IgD-negative memory B cell (primary cell): ENCODE measurements around the gene ARHGAP45. TPM values are rescaled to one million over a fixed set of nuclear protein-coding genes. Genes with fewer than 3 reads are reported as not detected.

ENCODE experiments used
- H3K27ac Mint-ChIP-seq, 3 donors: one replicate each; pipeline ENCODE4 v1.8.0; 2020 to 2022; ENCODE audit warnings: mild to moderate bottlenecking in 3 of 3, mixed read lengths in 3 of 3, moderate library complexity in 1 of 3
- H3K27me3 Mint-ChIP-seq: one replicate; pipeline ENCODE4 v1.8.0; 2021; ENCODE audit warnings: mixed read lengths
- H3K36me3 Mint-ChIP-seq: one replicate; pipeline ENCODE4 v1.8.0; 2020; ENCODE audit warnings: mild to moderate bottlenecking, mixed read lengths
- H3K4me1 Mint-ChIP-seq, 3 donors: one replicate each; pipeline ENCODE4 v1.8.0; 2020 to 2022; ENCODE audit warnings: mixed read lengths in 3 of 3, mild to moderate bottlenecking in 1 of 3
- H3K4me3 Mint-ChIP-seq, 4 donors: one replicate each; pipeline ENCODE4 v1.8.0; 2020 to 2022; ENCODE audit warnings: mild to moderate bottlenecking in 4 of 4, mixed read lengths in 4 of 4, moderate library complexity in 3 of 4
- H3K9me3 Mint-ChIP-seq, 3 donors: one replicate each; pipeline ENCODE4 v1.8.0; 2020 to 2021; ENCODE audit warnings: mixed read lengths in 3 of 3, mild to moderate bottlenecking in 1 of 3
- polyA plus RNA-seq: library from polyadenylated mRNA; unstranded; fragments of 300-500 nt; fragmentation: Illumina TruSeq; gene quantifications from one replicate; pipeline ENCODE4 v1.2.3, GENCODE V29; 2021

The ARHGAP45 gene
- polyA plus RNA-seq, 1 donor from 2014 or later, result 391 TPM

- Mint-ChIP-seq H3K4me3 (peak overlapping the region in 3 of 4 donors; percentile 70 to 89 (median 83)), H3K36me3 (peaks cover 7% of the 10 kb centered on the region), H3K27me3 (no peaks in the 10 kb centered on the region), H3K9me3 (no peaks in the 10 kb centered on the region), H3K27ac (peak overlapping the region in 1 of 3 donors; percentile 61), H3K4me1 (peaks cover 13 to 18% (median 14%) of the 10 kb centered on the region in 3 donors)
Observed at GRCh38 chr19:1057176-1057855, 9.7 kb upstream of the ARHGAP45 start.

GRCh38 chr19:1058112-1058511 is 8.9 kb upstream of the ARHGAP45 start:
- H3K36me3 Mint-ChIP-seq, result peaks cover 7% of the 10 kb centered on the region
- H3K4me3 Mint-ChIP-seq, result no peak overlapping the region
- no peaks in the 10 kb centered on the region for H3K27me3 Mint-ChIP-seq

DNA sequence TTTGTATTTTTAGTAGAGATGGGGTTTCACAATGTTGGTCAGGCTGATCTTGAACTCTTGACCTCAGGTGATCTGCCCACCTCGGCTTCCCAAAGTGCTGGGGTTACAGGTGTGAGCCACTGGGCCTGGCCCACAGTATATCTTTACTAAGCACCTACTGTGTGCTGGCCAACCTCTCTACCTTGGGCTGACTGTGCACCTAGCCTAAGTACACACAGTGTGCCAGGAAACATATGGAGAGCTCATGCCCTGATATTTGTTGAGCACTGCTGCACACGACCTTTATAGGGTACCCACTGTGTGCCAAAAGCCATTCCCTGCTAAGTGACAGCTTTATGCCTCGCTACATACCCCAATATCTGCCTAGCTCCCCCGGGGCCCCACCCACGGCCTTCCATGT is 6.3 kb upstream of the ARHGAP45 start:
- H3K9me3 Mint-ChIP-seq, result no peaks in the 10 kb centered on the region
- H3K36me3 Mint-ChIP-seq, result peaks cover 7% of the 10 kb centered on the region
- no peaks in the 10 kb centered on the region for H3K27me3 Mint-ChIP-seq
- H3K27ac Mint-ChIP-seq, result no peak overlapping the region
- H3K4me3 Mint-ChIP-seq, result no peak overlapping the region
- H3K4me1 Mint-ChIP-seq, result peaks cover 13 to 35% (median 16%) of the 10 kb centered on the region in 3 donors

More at GRCh38 chr19:1058112-1058511, 8.9 kb upstream of the ARHGAP45 start:
- Mint-ChIP-seq H3K27ac (peak overlapping the region; percentile 16 to 35 (median 27)), H3K4me1 (peaks cover 13 to 18% (median 14%) of the 10 kb centered on the region in 3 donors), H3K9me3 (no peaks in the 10 kb centered on the region)

- no peak overlapping the region for H3K4me3 Mint-ChIP-seq
- H3K4me1 Mint-ChIP-seq, result peaks cover 13 to 32% (median 15%) of the 10 kb centered on the region in 3 donors
- H3K9me3 Mint-ChIP-seq, result no peaks in the 10 kb centered on the region
- peak overlapping the region in 1 of 3 donors; percentile 57 for H3K27ac Mint-ChIP-seq
- H3K27me3 Mint-ChIP-seq, result no peaks in the 10 kb centered on the region
- peaks cover 7% of the 10 kb centered on the region for H3K36me3 Mint-ChIP-seq
Observed at GRCh38 chr19:1061987-1062386, 5.0 kb upstream of the ARHGAP45 start.

GRCh38 chr19:1062387-1063029 is 4.5 kb upstream of the ARHGAP45 start:
- H3K27ac Mint-ChIP-seq, result peak overlapping the region in 1 of 3 donors; percentile 57

DNA sequence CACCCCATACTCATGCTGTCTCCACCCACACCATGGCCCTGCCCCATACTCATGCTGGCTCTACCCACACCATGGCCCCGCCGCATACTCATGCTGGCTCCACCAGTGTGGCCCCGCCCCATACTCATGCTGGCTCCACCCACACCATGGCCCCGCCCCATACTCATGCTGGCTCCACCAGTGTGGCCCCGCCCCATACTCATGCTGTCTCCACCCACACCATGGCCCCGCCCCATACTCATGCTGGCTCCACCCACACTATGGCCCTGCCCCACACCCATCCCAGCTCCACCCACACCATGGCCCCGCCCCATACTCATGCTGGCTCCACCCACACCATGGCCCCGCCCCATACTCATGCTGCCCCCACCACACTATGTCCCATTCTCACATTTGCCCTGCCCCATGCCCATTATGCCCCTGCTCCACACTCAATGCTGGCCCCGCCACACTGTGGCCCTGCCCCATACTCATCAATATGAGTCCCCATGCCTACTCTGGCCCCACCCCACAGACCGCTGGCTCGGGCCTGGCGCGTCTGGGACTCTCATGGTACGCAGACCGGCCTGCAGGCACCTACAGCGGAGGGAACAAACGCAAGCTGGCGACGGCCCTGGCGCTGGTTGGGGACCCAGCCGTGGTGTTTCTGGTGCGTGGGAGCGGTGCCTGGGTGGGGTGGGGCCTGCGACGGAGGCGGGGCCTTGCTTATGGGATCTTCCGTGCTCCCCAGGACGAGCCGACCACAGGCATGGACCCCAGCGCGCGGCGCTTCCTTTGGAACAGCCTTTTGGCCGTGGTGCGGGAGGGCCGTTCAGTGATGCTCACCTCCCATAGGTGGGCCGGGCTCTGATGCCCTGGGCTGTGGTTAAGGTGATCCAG is 3.7 kb upstream of the ARHGAP45 start:
- peaks cover 2 to 20% (median 3%) of the 10 kb centered on the region in 3 donors for H3K4me1 Mint-ChIP-seq
- H3K36me3 Mint-ChIP-seq, result peaks cover 3% of the 10 kb centered on the region
- no peaks in the 10 kb centered on the region for H3K27me3 Mint-ChIP-seq
- peak overlapping the region in 1 of 4 donors; percentile 60 for H3K4me3 Mint-ChIP-seq
- H3K9me3 Mint-ChIP-seq, result no peaks in the 10 kb centered on the region
- peak overlapping the region in 1 of 3 donors; percentile 45 for H3K27ac Mint-ChIP-seq

More at GRCh38 chr19:1062387-1063029, 4.5 kb upstream of the ARHGAP45 start:
- H3K27me3 Mint-ChIP-seq, result no peaks in the 10 kb centered on the region
- peaks cover 9 to 27% (median 10%) of the 10 kb centered on the region in 3 donors for H3K4me1 Mint-ChIP-seq
- H3K36me3 Mint-ChIP-seq, result peaks cover 7% of the 10 kb centered on the region
- no peaks in the 10 kb centered on the region for H3K9me3 Mint-ChIP-seq
- no peak overlapping the region for H3K4me3 Mint-ChIP-seq

- Mint-ChIP-seq H3K4me1 (peaks cover 4 to 20% (median 6%) of the 10 kb centered on the region in 3 donors), H3K27me3 (no peaks in the 10 kb centered on the region), H3K36me3 (peaks cover 6% of the 10 kb centered on the region), H3K9me3 (no peaks in the 10 kb centered on the region), H3K4me3 (no peak overlapping the region), H3K27ac (peak overlapping the region in 2 of 3 donors; percentile 46 to 97)
Observed at GRCh38 chr19:1063909-1064660, 2.9 kb upstream of the ARHGAP45 start.

DNA sequence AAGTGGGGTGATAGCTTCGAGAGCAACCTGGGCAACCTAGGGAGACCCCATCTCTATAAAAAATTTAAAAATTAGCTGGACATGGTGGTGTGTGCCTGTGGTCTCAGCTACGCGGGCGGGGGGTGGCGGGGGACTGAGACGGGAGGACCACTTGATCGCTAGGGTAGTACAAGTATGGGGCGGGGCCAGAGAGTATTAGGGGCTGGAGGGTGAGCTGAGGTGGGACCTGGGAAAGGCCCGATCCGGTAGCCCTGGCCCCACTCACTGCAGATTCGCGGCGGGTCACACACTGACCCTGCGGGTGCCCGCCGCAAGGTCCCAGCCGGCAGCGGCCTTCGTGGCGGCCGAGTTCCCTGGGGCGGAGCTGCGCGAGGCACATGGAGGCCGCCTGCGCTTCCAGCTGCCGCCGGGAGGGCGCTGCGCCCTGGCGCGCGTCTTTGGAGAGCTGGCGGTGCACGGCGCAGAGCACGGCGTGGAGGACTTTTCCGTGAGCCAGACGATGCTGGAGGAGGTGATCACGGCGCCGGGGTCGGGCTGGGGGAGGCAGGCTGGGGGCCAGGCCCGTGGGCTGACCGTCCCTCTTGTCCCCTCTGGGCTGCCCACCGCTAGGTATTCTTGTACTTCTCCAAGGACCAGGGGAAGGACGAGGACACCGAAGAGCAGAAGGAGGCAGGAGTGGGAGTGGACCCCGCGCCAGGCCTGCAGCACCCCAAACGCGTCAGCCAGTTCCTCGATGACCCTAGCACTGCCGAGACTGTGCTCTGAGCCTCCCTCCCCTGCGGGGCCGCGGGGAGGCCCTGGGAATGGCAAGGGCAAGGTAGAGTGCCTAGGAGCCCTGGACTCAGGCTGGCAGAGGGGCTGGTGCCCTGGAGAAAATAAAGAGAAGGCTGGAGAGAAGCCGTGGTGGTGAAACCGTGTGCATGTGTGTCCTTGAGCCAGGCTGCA is 2.0 kb upstream of the ARHGAP45 start:
- Mint-ChIP-seq H3K27me3 (no peaks in the 10 kb centered on the region), H3K36me3 (peaks cover 6% of the 10 kb centered on the region), H3K27ac (peak overlapping the region in 2 of 3 donors; percentile 67 to 97), H3K4me1 (peaks cover 6 to 24% (median 8%) of the 10 kb centered on the region in 3 donors), H3K9me3 (no peaks in the 10 kb centered on the region), H3K4me3 (peak overlapping the region; percentile 72 to 85 (median 83))

DNA sequence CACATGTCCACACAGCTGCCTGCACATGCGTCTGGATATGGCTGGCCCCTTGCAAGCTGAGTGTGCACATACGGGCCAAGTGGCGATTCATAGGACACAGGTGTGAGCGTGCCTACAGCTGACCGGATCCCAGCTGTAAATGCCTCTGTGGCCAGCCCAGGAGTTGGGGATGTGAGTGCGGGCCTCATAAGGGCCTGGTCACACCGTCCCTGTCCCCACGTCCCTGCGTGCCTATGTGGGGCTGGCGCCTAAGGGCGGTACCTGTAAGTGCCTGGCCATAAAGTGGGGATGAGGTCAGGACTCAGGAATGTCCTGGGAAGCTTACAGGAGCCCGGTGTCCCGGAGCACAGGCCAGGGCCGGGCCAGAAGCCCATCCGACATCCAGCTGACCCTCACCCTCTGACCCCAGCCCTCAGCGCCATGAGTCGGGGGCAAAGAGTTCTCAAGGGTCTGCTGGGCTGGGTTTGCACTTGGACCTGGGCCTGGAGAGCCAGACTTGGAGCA is 1.3 kb upstream of the ARHGAP45 start:
- no peaks in the 10 kb centered on the region for H3K9me3 Mint-ChIP-seq
- H3K4me3 Mint-ChIP-seq, result peak overlapping the region; percentile 25 to 85 (median 77)
- H3K4me1 Mint-ChIP-seq, result peaks cover 6 to 24% (median 8%) of the 10 kb centered on the region in 3 donors
- H3K27ac Mint-ChIP-seq, result peak overlapping the region; percentile 67 to 97 (median 82)
- H3K27me3 Mint-ChIP-seq, result no peaks in the 10 kb centered on the region
- H3K36me3 Mint-ChIP-seq, result peaks cover 6% of the 10 kb centered on the region

- Mint-ChIP-seq H3K9me3 (no peaks in the 10 kb centered on the region), H3K36me3 (peaks cover 6% of the 10 kb centered on the region), H3K4me1 (peaks cover 6 to 24% (median 8%) of the 10 kb centered on the region in 3 donors)
Observed at GRCh38 chr19:1066251-1066747, 668 bp upstream of the ARHGAP45 start.

GRCh38 chr19:1067341-1067957 is 482 bp downstream of the ARHGAP45 start:
- Mint-ChIP-seq H3K27me3 (no peaks in the 10 kb centered on the region), H3K36me3 (peaks cover 7% of the 10 kb centered on the region), H3K27ac (peak overlapping the region; percentile 91 to 97 (median 92)), H3K4me3 (peak overlapping the region; percentile 85 to 98 (median 94)), H3K4me1 (peaks cover 8 to 29% (median 11%) of the 10 kb centered on the region in 3 donors), H3K9me3 (no peaks in the 10 kb centered on the region)

More at GRCh38 chr19:1066251-1066747, 668 bp upstream of the ARHGAP45 start:
- Mint-ChIP-seq H3K27me3 (no peaks in the 10 kb centered on the region), H3K27ac (peak overlapping the region; percentile 82 to 97 (median 88)), H3K4me3 (peak overlapping the region in 3 of 4 donors; percentile 82 to 89 (median 85))
